OCI-LY1 (cell line): Measurements from ENCODE around the gene XRN1.

Experiments used
- EZH2 ChIP-seq: fragments of 200-600 bp; sonication (generic), shearing (Covaris generic); IDR thresholded peaks from 2 replicates; pipeline ENCODE4 v1.8.0; 2017; ENCODE audit warnings: borderline replicate concordance, mixed run types, mild to moderate bottlenecking, antibody characterized with exemption, low read length, moderate library complexity, mixed read lengths
- TF ChIP-seq, protein P1 (sequence below): fragments of 200-600 bp; sonication (generic), shearing (Covaris generic); IDR thresholded peaks from 2 replicates; pipeline ENCODE4 v1.5.1; 2017; ENCODE audit warnings: mild to moderate bottlenecking, antibody characterized with exemption, low read length, moderate library complexity, mixed read lengths

DNA sequence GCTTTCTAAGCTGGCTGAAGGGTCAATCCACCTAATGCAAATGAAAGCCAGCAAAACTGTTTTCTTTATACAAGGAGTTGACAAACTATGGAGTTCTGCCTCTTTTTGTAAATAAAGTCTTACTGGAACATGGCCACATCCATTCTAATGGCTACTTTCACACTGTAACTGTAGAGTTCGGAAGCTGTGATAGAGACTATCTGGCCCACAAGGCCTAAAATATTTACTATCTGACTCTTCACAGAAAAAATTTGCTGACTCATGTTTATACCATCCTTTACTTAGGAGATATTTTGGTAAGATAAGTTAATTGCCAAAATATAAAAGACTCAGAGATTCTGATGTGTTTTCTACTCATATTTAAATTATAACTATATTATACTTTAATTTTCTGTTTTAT lies 128.7 kb downstream of the XRN1 start:
- TF ChIP-seq, protein P1, sequence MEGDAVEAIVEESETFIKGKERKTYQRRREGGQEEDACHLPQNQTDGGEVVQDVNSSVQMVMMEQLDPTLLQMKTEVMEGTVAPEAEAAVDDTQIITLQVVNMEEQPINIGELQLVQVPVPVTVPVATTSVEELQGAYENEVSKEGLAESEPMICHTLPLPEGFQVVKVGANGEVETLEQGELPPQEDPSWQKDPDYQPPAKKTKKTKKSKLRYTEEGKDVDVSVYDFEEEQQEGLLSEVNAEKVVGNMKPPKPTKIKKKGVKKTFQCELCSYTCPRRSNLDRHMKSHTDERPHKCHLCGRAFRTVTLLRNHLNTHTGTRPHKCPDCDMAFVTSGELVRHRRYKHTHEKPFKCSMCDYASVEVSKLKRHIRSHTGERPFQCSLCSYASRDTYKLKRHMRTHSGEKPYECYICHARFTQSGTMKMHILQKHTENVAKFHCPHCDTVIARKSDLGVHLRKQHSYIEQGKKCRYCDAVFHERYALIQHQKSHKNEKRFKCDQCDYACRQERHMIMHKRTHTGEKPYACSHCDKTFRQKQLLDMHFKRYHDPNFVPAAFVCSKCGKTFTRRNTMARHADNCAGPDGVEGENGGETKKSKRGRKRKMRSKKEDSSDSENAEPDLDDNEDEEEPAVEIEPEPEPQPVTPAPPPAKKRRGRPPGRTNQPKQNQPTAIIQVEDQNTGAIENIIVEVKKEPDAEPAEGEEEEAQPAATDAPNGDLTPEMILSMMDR = no peak
- no peak for TF ChIP-seq EZH2
